Panc1 (cell line): Measurements from ENCODE around the gene POM121L2. TPM values are rescaled to one million over a fixed set of nuclear protein-coding genes. Genes with fewer than 3 reads are reported as not detected.

ENCODE experiments used
- ATAC-seq: fragments of 200-7000 bp; cut with Tn5 transposase; 2 replicates; pipeline ENCODE4 v1.9.1; 2020; ENCODE audit warnings: mild to moderate bottlenecking, moderate library complexity
- BruUV-seq: library from RNA; stranded (reverse); fragments of 400-500 nt; replicated peaks from 2 replicates; lab custom pipeline; 2021; lab: Mats Ljungman, UMichigan
- CTCF ChIA-PET: fragments of 300-600 bp; sonication (Branson Sonifier 250); formaldehyde crosslinking; loops from one replicate; lab custom pipeline; 2022; ENCODE audit warnings: antibody characterized with exemption; lab: Charles Lee
- POLR2A ChIA-PET: fragments of 300-600 bp; sonication (Branson Sonifier 250); formaldehyde crosslinking; loops from one replicate; lab custom pipeline; 2022; ENCODE audit warnings: antibody characterized with exemption; lab: Charles Lee
- DNase-seq: peaks from one replicate; pipeline ENCODE4 v3.0.0-alpha.2; 2010; ENCODE audit warnings: low read depth, low spot score
- H3K27ac ChIP-seq: 2 replicates; pipeline ENCODE4 v1.5.1; 2011; ENCODE audit warnings: mild to moderate bottlenecking, low read length, inconsistent platforms
- H3K27me3 ChIP-seq: fragments of 200-500 bp; sonication (Bioruptor generic); 2 replicates; pipeline ENCODE4 v1.6.0; 2014; ENCODE audit warnings: low read length, inconsistent platforms; ENCODE audit not compliant: control insufficient read depth, insufficient read depth
- H3K36me3 ChIP-seq: fragments of 200-500 bp; sonication (Bioruptor generic); 2 replicates; pipeline ENCODE4 v1.5.1; 2014; ENCODE audit warnings: inconsistent platforms, mild to moderate bottlenecking, low read length, moderate library complexity; ENCODE audit not compliant: control insufficient read depth, insufficient read depth
- H3K4me1 ChIP-seq: 2 replicates; pipeline ENCODE4 v1.5.1; 2011; ENCODE audit warnings: inconsistent platforms, mild to moderate bottlenecking, low read length, moderate library complexity; ENCODE audit not compliant: control insufficient read depth, insufficient read depth
- H3K4me3 ChIP-seq, 2 experiments: 2 replicates each; pipeline ENCODE4 v1.5.1; 2011 to 2012; ENCODE audit warnings: low read depth in 2 of 2, low read length in 2 of 2, mild to moderate bottlenecking in 2 of 2, inconsistent platforms in 1 of 2, moderate library complexity in 1 of 2
- H3K9me3 ChIP-seq: fragments of 200-500 bp; sonication (Bioruptor generic); 2 replicates; pipeline ENCODE4 v1.5.1; 2014; ENCODE audit warnings: low read depth, mild to moderate bottlenecking, inconsistent platforms, low read length, moderate library complexity; ENCODE audit not compliant: control insufficient read depth, insufficient read depth
- POLR2AphosphoS5 ChIP-seq: IDR thresholded peaks from 2 replicates; pipeline ENCODE4 v1.6.1; 2012; ENCODE audit warnings: mild to moderate bottlenecking, low read depth, low read length, moderate library complexity
- SIN3A ChIP-seq: IDR thresholded peaks from 2 replicates; pipeline ENCODE4 v1.6.1; 2012; ENCODE audit warnings: low read depth, mild to moderate bottlenecking, low read length, moderate library complexity, borderline replicate concordance; ENCODE audit not compliant: insufficient read depth
- in situ Hi-C: cut with HindIII; loops from 2 replicates; pipeline ENCODE4 v1.10.0; 2016; ENCODE audit warnings: low sequenced_read_pairs, low pct_unique_long_range_greater_than_20kb
- intact Hi-C: fragments of 100-400 bp; cut with micrococcal nuclease; formaldehyde crosslinking; loops from one replicate; pipeline ENCODE4 v1.10.0; 2022; ENCODE audit not compliant: unreplicated experiment
- total RNA-seq: library from RNA; stranded (reverse); gene quantifications from one replicate; pipeline ENCODE4 v1.2.1, GENCODE V29; 2021; ENCODE audit not compliant: unreplicated experiment
- TF ChIP-seq, protein P1 (sequence below), 2 experiments: IDR thresholded peaks; 2 replicates each; pipeline ENCODE4 v1.6.1; 2011 to 2012; ENCODE audit warnings: low read depth in 2 of 2, control low read depth in 1 of 2, low read length in 1 of 2, mild to moderate bottlenecking in 1 of 2, moderate library complexity in 1 of 2; ENCODE audit not compliant: insufficient read depth in 1 of 2
- TF ChIP-seq, protein P2 (sequence below): fragments of 450-650 bp; IDR thresholded peaks from 2 replicates; pipeline ENCODE4 v1.5.1; 2017; ENCODE audit warnings: mild to moderate bottlenecking

POM121L2 gene
- total RNA-seq, 1 experiment from 2014 or later = not detected

DNA sequence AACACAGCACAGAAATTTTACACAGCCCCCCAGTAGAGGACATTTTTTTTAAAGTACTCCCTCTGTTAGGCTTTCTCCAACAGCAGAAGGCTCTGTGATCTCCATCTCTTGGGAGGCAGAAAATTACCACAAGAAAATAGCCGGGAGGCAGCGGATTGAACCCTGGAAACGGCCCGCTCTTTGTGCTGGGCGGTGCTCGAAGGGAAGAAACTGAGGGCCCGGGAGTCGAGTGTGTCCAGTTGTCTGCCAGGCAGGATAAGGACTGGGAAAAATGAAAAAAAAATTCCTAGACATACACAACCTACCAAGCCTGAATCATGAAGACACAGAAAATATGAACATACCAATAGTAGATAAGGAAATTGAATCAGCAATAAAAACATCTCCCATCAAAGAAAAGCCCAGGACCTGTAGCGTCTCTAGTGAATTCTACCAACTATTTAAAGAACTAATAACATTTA, 31.5 kb downstream of the POM121L2 start:
- intact Hi-C loops (no loop called here), in situ Hi-C loops (no loop called here)
- H3K9me3 ChIP-seq = no peaks in the 10 kb centered on the region
- ChIA-PET CTCF (no interaction called here), POLR2A (no interaction called here)
- peak; percentile 78 for ATAC-seq
- BruUV-seq = no TSS peak
- H3K4me3 ChIP-seq = peak overlapping the region; percentile 66 to 93
- TF ChIP-seq POLR2AphosphoS5 (no peak), SIN3A (no peak)
- TF ChIP-seq, protein P1, sequence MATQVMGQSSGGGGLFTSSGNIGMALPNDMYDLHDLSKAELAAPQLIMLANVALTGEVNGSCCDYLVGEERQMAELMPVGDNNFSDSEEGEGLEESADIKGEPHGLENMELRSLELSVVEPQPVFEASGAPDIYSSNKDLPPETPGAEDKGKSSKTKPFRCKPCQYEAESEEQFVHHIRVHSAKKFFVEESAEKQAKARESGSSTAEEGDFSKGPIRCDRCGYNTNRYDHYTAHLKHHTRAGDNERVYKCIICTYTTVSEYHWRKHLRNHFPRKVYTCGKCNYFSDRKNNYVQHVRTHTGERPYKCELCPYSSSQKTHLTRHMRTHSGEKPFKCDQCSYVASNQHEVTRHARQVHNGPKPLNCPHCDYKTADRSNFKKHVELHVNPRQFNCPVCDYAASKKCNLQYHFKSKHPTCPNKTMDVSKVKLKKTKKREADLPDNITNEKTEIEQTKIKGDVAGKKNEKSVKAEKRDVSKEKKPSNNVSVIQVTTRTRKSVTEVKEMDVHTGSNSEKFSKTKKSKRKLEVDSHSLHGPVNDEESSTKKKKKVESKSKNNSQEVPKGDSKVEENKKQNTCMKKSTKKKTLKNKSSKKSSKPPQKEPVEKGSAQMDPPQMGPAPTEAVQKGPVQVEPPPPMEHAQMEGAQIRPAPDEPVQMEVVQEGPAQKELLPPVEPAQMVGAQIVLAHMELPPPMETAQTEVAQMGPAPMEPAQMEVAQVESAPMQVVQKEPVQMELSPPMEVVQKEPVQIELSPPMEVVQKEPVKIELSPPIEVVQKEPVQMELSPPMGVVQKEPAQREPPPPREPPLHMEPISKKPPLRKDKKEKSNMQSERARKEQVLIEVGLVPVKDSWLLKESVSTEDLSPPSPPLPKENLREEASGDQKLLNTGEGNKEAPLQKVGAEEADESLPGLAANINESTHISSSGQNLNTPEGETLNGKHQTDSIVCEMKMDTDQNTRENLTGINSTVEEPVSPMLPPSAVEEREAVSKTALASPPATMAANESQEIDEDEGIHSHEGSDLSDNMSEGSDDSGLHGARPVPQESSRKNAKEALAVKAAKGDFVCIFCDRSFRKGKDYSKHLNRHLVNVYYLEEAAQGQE (IDR thresholded peaks at IDR 0.05; ENCODE audit: insufficient read depth in 1 of 2, low read depth in 2 of 2, low read length in 1 of 2) = no peak
- TF ChIP-seq, protein P2, sequence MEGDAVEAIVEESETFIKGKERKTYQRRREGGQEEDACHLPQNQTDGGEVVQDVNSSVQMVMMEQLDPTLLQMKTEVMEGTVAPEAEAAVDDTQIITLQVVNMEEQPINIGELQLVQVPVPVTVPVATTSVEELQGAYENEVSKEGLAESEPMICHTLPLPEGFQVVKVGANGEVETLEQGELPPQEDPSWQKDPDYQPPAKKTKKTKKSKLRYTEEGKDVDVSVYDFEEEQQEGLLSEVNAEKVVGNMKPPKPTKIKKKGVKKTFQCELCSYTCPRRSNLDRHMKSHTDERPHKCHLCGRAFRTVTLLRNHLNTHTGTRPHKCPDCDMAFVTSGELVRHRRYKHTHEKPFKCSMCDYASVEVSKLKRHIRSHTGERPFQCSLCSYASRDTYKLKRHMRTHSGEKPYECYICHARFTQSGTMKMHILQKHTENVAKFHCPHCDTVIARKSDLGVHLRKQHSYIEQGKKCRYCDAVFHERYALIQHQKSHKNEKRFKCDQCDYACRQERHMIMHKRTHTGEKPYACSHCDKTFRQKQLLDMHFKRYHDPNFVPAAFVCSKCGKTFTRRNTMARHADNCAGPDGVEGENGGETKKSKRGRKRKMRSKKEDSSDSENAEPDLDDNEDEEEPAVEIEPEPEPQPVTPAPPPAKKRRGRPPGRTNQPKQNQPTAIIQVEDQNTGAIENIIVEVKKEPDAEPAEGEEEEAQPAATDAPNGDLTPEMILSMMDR = no peak
- no peaks in the 10 kb centered on the region for H3K27me3 ChIP-seq
- no peaks in the 10 kb centered on the region for H3K36me3 ChIP-seq
- peaks cover 2% of the 10 kb centered on the region; the same call in 1 of the 2 replicates for H3K4me1 ChIP-seq
- DNase-seq = no peak
- peak overlapping the region; percentile 53; the same call in 1 of the 2 replicates for H3K27ac ChIP-seq

DNA sequence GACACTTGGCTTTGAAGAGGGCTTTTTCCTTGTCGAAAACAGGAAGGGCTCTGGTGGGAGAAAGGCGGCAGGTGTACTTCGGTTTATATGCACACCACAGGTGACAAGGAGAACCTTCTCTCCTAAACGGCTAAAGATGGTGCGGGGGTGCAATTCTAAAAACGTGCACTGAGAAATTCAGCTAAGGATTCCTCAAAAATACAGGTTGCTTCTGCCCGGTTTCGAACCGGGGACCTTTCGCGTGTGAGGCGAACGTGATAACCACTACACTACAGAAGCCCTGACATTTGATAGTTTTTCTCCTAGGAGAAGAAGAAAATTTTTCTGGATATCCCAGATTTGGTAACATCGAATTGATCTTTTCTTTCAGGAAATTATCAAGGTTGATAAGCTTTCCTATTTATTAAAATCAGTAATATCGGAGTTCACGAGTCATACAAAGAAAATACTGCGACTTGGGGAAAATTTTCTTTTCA, 32.0 kb downstream of the POM121L2 start:
- Histone ChIP-seq H3K27me3 (no peaks in the 10 kb centered on the region), H3K36me3 (no peaks in the 10 kb centered on the region), H3K9me3 (no peaks in the 10 kb centered on the region), H3K27ac (peak overlapping the region; percentile 53; the same call in 1 of the 2 replicates), H3K4me1 (peaks cover 3% of the 10 kb centered on the region; the same call in 1 of the 2 replicates), H3K4me3 (peak overlapping the region; percentile 66 to 93)
- ATAC-seq = peak; percentile 92
- POLR2A ChIA-PET = interaction anchor here (0.7 kb wide), 1 partner anchor 301 kb away, joined by 3 read pairs; no protein-coding TSS in a partner anchor
- BruUV-seq = no TSS peak
- intact Hi-C loops (no loop called here), in situ Hi-C loops (no loop called here)
- CTCF ChIA-PET = no interaction called here
- no peak for DNase-seq
- TF ChIP-seq, protein P2 = no peak
- peak; percentile 28; the same call in 1 of the 2 replicates for TF ChIP-seq POLR2AphosphoS5
- TF ChIP-seq, protein P1 (IDR thresholded peaks at IDR 0.05; ENCODE audit: insufficient read depth in 1 of 2, low read depth in 2 of 2, low read length in 1 of 2) = no peak
- TF ChIP-seq SIN3A = no peak
